Mucosa of descending colon (tissue), 3 donors: ENCODE measurements around the gene MAT2A. TPM values are rescaled to one million over a fixed set of nuclear protein-coding genes. Genes with fewer than 3 reads are reported as not detected.

Experiments
- ATAC-seq: fragments of 200-7000 bp; cut with Tn5 transposase; one replicate; pipeline ENCODE4 v1.9.1; 2020; ENCODE audit warnings: mild to moderate bottlenecking, moderate library complexity
- DNase-seq, 3 donors: peaks; one replicate each; pipeline ENCODE4 v3.0.0-alpha.2; 2020
- H3K36me3 ChIP-seq: fragments of 200-600 bp; one replicate; pipeline ENCODE4 v1.8.0; 2021; ENCODE audit warnings: low read depth, mild to moderate bottlenecking
- H3K4me1 ChIP-seq: fragments of 200-600 bp; one replicate; pipeline ENCODE4 v1.8.0; 2021; ENCODE audit warnings: low read depth, mild to moderate bottlenecking
- H3K4me3 ChIP-seq: fragments of 200-600 bp; one replicate; pipeline ENCODE4 v1.8.0; 2021; ENCODE audit warnings: mild to moderate bottlenecking
- H3K9me3 ChIP-seq: fragments of 200-600 bp; one replicate; pipeline ENCODE4 v1.8.0; 2021; ENCODE audit warnings: mild to moderate bottlenecking
- CTCF ChIP-seq: fragments of 200-600 bp; IDR thresholded peaks from one replicate; pipeline ENCODE4 v1.8.0; 2022; ENCODE audit warnings: antibody characterized with exemption, mild to moderate bottlenecking
- intact Hi-C, 2 donors: fragments of 100-400 bp; cut with DNase I in 1 of 2; cut with micrococcal nuclease in 1 of 2; formaldehyde crosslinking; loops; one replicate each; pipeline versions ENCODE4 v1.11.0 to v1.11.1; 2022; cut with DNase I, micrococcal nuclease
- long read RNA-seq, 2 donors: library from polyadenylated mRNA; unstranded; transcript quantifications; one replicate each; pipeline ENCODE4 v2.0.0, GENCODE V29; 2019 to 2021
- total RNA-seq, 3 donors: library from RNA; stranded (reverse); fragmentation: NEBNext Ultra II Directional in 2 of 3; extraction: Animal tissue kit (Norgen Biotek cat#: 25700) in 2 of 3; gene quantifications; one replicate each; pipeline versions ENCODE4 v1.2.1 to v1.2.4, GENCODE V29; 2021 to 2023
- donor health status: DM: no; HTN: no; CAD: no; lungs with moderate emphysema.
- donor health status: DM: no; HTN: no; CAD: no.
- donor health status: DM: no; HTN: yes; CAD: no.

MAT2A gene
- 100 to 1,000 TPM; 156 to 229 (median 167) TPM for total RNA-seq
- long read RNA-seq, donor 1, transcript MAT2A-201 (9 exons, 2,819 nt): major isoform, 146 of 258 reads
- long read RNA-seq, donor 1, partial matches to known transcripts: 91 of 258 reads
- long read RNA-seq, donor 1, other reads (novel, unspliced or antisense): 18 of 258 reads
- long read RNA-seq, donor 2, transcript MAT2A-201 (9 exons, 2,819 nt): major isoform, 29 of 46 reads
- long read RNA-seq, donor 2, partial matches to known transcripts: 13 of 46 reads
- long read RNA-seq, donor 2, other reads (novel, unspliced or antisense): 3 of 46 reads

- H3K4me1 ChIP-seq: peaks cover 39% of the 10 kb centered on the region
- peak; percentile 91 for ATAC-seq
- DNase-seq: peak; percentile 93 to 96 (median 94)
- H3K36me3 ChIP-seq: peaks cover 16% of the 10 kb centered on the region
- intact Hi-C loops: loop anchor here in 1 of 2 donors (5.0 kb wide), 1 partner anchor 101 kb away; no protein-coding TSS in a partner anchor
- TF ChIP-seq CTCF: peak; percentile 72
- no peaks in the 10 kb centered on the region for H3K9me3 ChIP-seq
- H3K4me3 ChIP-seq: peak within 1 kb of the TSS; percentile 41
Measured at GRCh38 chr2:85538507-85539360, at the start of gene MAT2A. MAT2A (plus strand) TSS chr2:85539168; CDS start chr2:85539288, 120 bp downstream.

- TF ChIP-seq CTCF: no peak
- H3K4me1 ChIP-seq: no peaks in the 10 kb centered on the region
- DNase-seq (no peak), ATAC-seq (no peak)
- H3K4me3 ChIP-seq: no peak overlapping the region
- H3K36me3 ChIP-seq: no peaks in the 10 kb centered on the region
- intact Hi-C loops: no loop called here
- peaks cover 2% of the 10 kb centered on the region for H3K9me3 ChIP-seq
Measured at GRCh38 chr2:85490861-85491755, 47.9 kb upstream of the MAT2A start.

- H3K9me3 ChIP-seq: no peaks in the 10 kb centered on the region
- peaks cover 6% of the 10 kb centered on the region for H3K4me1 ChIP-seq
- ATAC-seq (no peak), DNase-seq (no peak)
- intact Hi-C loops: no loop called here
- H3K36me3 ChIP-seq: no peaks in the 10 kb centered on the region
- no peak for TF ChIP-seq CTCF
- no peak overlapping the region for H3K4me3 ChIP-seq
Measured at GRCh38 chr2:85496436-85496835, 42.5 kb upstream of the MAT2A start.

- DNase-seq (no peak), ATAC-seq (no peak)
- intact Hi-C loops: no loop called here
- H3K36me3 ChIP-seq: no peaks in the 10 kb centered on the region
- H3K9me3 ChIP-seq: no peaks in the 10 kb centered on the region
- H3K4me3 ChIP-seq: no peak overlapping the region
- no peak for TF ChIP-seq CTCF
- peaks cover 12% of the 10 kb centered on the region for H3K4me1 ChIP-seq
Measured at GRCh38 chr2:85497944-85498630, 40.9 kb upstream of the MAT2A start.

GRCh38 chr2:85501248-85501647, 37.7 kb upstream of the MAT2A start:
- no peaks in the 10 kb centered on the region for H3K9me3 ChIP-seq
- intact Hi-C loops: no loop called here
- peaks cover 28% of the 10 kb centered on the region for H3K4me1 ChIP-seq
- DNase-seq: no peak
- peak; percentile 29 for ATAC-seq
- no peaks in the 10 kb centered on the region for H3K36me3 ChIP-seq
- TF ChIP-seq CTCF: no peak
- no peak overlapping the region for H3K4me3 ChIP-seq
